Body of pancreas (tissue), 4 donors: ENCODE measurements around the gene STRIP2.

Experiments used
- CTCF ChIP-seq, 7 experiments: fragments of 450-650 bp in 4 of 7; fragments of 200-600 bp in 3 of 7; sonication (generic) in 3 of 7; IDR thresholded peaks; one replicate each; pipeline ENCODE4 v1.5.1; 2016 to 2019; ENCODE audit warnings: antibody characterized with exemption in 7 of 7
- POLR2A ChIP-seq, 3 donors: fragments of 450-650 bp; IDR thresholded peaks; one replicate each; pipeline ENCODE4 v1.6.1; 2016; ENCODE audit warnings: antibody characterized with exemption in 3 of 3, mild to moderate bottlenecking in 2 of 3

- TF ChIP-seq CTCF (IDR thresholded peaks at IDR 0.05) = no peak
- TF ChIP-seq POLR2A (IDR thresholded peaks at IDR 0.05) = no peak
These were observed 18.5 kb downstream of the STRIP2 start for GRCh38 chr7:129452589-129453231.
